PC-9 (cell line): ENCODE data around the gene ZNF24.

Experiments
- CTCF ChIP-seq: fragments of 200-600 bp; sonication (generic); conservative IDR thresholded peaks from 2 replicates; pipeline ENCODE4 v1.6.1; 2017; ENCODE audit warnings: mixed run types, antibody characterized with exemption, mild to moderate bottlenecking, moderate library complexity
- EZH2 ChIP-seq: fragments of 200-600 bp; sonication (generic); IDR thresholded peaks from 2 replicates; pipeline ENCODE4 v1.8.0; 2017; ENCODE audit warnings: antibody characterized with exemption, low read depth

- TF ChIP-seq CTCF (no peak), EZH2 (no peak)
Measured at GRCh38 chr18:35324926-35325655, 19.1 kb downstream of the ZNF24 start.
